Breast epithelium (tissue), 4 donors: ENCODE data around the gene CALML3. TPM values are rescaled to one million over a fixed set of nuclear protein-coding genes. Genes with fewer than 3 reads are reported as not detected.

Experiments
- DNase-seq, 2 donors: peaks; one replicate each; pipeline ENCODE4 v3.0.0-alpha.2; 2019; ENCODE audit warnings: low spot score in 2 of 2
- H3K27ac ChIP-seq, 2 donors: fragments of 200-600 bp; sonication (generic) in 1 of 2; one replicate each; pipeline ENCODE4 v1.5.1; 2016 to 2019; ENCODE audit warnings: mild to moderate bottlenecking in 1 of 2
- H3K27me3 ChIP-seq, 2 donors: fragments of 200-600 bp; sonication (generic) in 1 of 2; one replicate each; pipeline versions ENCODE4 v1.5.1 to v1.6.0; 2017 to 2019; ENCODE audit warnings: control low read depth in 1 of 2, mild to moderate bottlenecking in 1 of 2
- H3K36me3 ChIP-seq: fragments of 200-600 bp; one replicate; pipeline ENCODE4 v1.5.1; 2019
- H3K4me1 ChIP-seq, 2 donors: fragments of 200-600 bp; sonication (generic); one replicate each; pipeline ENCODE4 v1.5.1; 2016 to 2019; ENCODE audit warnings: control low read depth in 1 of 2
- H3K4me3 ChIP-seq, 3 donors: fragments of 200-600 bp; sonication (generic); 1 replicate in 2 of 3; 2 replicates in 1 of 3; pipeline ENCODE4 v1.5.1; 2016 to 2019; ENCODE audit warnings: mild to moderate bottlenecking in 3 of 3, moderate library complexity in 2 of 3
- H3K9me3 ChIP-seq, 2 donors: fragments of 200-600 bp; sonication (generic) in 1 of 2; one replicate each; pipeline ENCODE4 v1.5.1; 2016 to 2019; ENCODE audit warnings: control low read depth in 1 of 2
- POLR2A ChIP-seq: fragments of 450-650 bp; IDR thresholded peaks from one replicate; pipeline ENCODE4 v1.6.1; 2016; ENCODE audit warnings: antibody characterized with exemption, mild to moderate bottlenecking, moderate library complexity
- POLR2AphosphoS5 ChIP-seq, 3 donors: sonication (generic); formaldehyde crosslinking; IDR thresholded peaks; one replicate each; pipeline ENCODE4 v1.6.1; 2017; ENCODE audit warnings: antibody characterized with exemption in 3 of 3
- intact Hi-C: fragments of 100-400 bp; cut with DNase I; formaldehyde crosslinking; loops from one replicate; pipeline ENCODE4 v1.15.1; 2023; ENCODE audit warnings: low total_unique reads
- total RNA-seq, 3 donors: library from RNA; depleted of rRNA; stranded (reverse); fragments of >200 nt; gene quantifications; one replicate each; pipeline ENCODE4 v1.1.0, GENCODE V29; 2016
- TF ChIP-seq, protein P1 (sequence below), 3 donors: fragments of 450-650 bp; IDR thresholded peaks; one replicate each; pipeline ENCODE4 v1.5.1; 2016 to 2017; ENCODE audit warnings: antibody characterized with exemption in 3 of 3, mild to moderate bottlenecking in 3 of 3, moderate library complexity in 3 of 3

CALML3 gene
- total RNA-seq, 3 donors from 2014 or later, result 3.6 to 13.5 TPM; not detected in 1

DNA sequence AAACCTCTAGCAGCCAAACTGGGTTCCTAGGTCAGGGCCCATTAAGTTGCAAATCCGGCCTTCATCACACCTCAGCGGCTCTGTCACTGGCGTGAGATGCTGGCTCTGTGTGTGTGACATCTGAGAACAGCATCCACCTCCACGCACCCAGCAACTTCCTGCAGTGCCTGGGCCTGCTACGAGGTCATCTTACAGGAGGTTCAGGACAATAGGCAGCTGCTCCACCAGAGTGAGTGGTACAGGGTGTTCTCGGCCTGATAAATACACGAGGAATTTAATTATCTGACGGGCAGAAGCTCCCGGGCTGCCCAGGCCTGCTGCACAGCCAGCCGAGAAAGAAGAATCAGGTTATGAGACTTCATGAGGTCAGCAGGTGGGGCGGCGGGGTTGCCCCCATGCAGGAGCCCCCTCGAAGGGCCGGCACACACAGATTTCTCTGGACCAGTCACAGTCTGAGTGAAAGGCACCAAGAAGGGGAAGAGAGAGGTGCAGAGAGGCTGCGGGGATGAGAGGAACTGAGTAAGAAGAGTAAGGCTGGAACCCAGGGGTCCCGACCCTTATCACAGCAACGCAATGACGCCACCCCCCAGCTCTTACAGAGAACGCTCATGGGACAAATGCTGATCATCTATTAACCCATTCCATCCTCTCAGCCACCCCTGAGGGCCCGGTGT is 49.3 kb downstream of the CALML3 start:
- no peaks in the 10 kb centered on the region for H3K36me3 ChIP-seq
- TF ChIP-seq, protein P1, sequence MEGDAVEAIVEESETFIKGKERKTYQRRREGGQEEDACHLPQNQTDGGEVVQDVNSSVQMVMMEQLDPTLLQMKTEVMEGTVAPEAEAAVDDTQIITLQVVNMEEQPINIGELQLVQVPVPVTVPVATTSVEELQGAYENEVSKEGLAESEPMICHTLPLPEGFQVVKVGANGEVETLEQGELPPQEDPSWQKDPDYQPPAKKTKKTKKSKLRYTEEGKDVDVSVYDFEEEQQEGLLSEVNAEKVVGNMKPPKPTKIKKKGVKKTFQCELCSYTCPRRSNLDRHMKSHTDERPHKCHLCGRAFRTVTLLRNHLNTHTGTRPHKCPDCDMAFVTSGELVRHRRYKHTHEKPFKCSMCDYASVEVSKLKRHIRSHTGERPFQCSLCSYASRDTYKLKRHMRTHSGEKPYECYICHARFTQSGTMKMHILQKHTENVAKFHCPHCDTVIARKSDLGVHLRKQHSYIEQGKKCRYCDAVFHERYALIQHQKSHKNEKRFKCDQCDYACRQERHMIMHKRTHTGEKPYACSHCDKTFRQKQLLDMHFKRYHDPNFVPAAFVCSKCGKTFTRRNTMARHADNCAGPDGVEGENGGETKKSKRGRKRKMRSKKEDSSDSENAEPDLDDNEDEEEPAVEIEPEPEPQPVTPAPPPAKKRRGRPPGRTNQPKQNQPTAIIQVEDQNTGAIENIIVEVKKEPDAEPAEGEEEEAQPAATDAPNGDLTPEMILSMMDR (IDR thresholded peaks at IDR 0.05), result no peak
- TF ChIP-seq POLR2AphosphoS5 (IDR thresholded peaks at IDR 0.05) (no peak), POLR2A (no peak)
- no peak for DNase-seq
- H3K9me3 ChIP-seq, result no peaks in the 10 kb centered on the region
- no peak overlapping the region for H3K4me3 ChIP-seq
- no peaks in the 10 kb centered on the region for H3K4me1 ChIP-seq
- H3K27me3 ChIP-seq, result no peaks in the 10 kb centered on the region
- intact Hi-C loops, result no loop called here
- no peak overlapping the region for H3K27ac ChIP-seq

DNA sequence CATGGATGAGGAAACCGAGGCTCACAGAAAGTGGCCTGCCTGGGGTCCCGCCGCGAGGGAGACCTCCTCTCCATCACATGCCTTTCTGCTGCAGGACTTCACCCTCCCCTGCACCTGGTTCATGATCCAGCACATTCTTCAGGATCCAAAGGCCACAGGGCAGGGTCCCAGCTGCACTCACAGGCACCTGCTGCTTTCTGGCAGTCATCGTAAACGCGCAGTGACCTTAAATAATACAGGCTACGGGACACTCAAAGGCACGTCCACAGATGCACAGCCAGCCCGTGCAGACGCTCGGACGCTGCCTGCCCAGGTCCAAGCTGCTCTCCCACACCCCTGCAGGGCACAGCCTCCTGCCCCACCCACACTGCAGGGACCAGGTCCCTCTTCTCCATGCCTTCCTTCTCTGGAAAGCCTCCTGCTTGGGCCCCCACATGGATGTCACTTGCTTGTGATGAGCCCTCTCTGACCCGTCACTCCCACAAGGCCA is 49.9 kb downstream of the CALML3 start:
- Histone ChIP-seq H3K4me1 (peaks cover 0 to 3% of the 10 kb centered on the region in 2 donors), H3K4me3 (no peak overlapping the region), H3K36me3 (no peaks in the 10 kb centered on the region), H3K27ac (no peak overlapping the region), H3K9me3 (no peaks in the 10 kb centered on the region), H3K27me3 (no peaks in the 10 kb centered on the region)
- TF ChIP-seq, protein P1 (IDR thresholded peaks at IDR 0.05), result no peak
- TF ChIP-seq POLR2AphosphoS5 (IDR thresholded peaks at IDR 0.05), result no peak
- TF ChIP-seq POLR2A, result no peak
- no peak for DNase-seq
- intact Hi-C loops, result no loop called here

DNA sequence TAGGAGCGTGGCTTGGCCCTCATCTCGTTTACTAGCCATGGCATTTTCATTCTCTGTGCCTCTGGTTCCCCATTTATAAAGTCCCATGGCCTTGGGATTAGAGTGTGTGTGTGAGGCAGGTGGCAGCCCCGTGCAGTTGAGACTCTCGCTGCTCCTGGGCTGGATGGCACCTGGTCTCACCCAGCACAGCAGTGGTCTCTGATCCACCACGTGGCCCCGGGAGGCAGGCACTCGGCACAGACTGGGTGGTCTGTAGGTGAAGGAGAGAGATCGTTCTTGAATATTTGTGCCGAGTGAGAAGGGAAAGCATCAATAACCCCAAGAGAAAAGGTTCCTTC is 50.4 kb downstream of the CALML3 start:
- TF ChIP-seq, protein P1 (IDR thresholded peaks at IDR 0.05), result no peak
- TF ChIP-seq POLR2AphosphoS5 (IDR thresholded peaks at IDR 0.05), result no peak
- TF ChIP-seq POLR2A, result no peak
- H3K27ac ChIP-seq, result peak overlapping the region in 1 of 2 donors; percentile 17
- intact Hi-C loops, result no loop called here
- H3K9me3 ChIP-seq, result no peaks in the 10 kb centered on the region
- no peak overlapping the region for H3K4me3 ChIP-seq
- H3K36me3 ChIP-seq, result no peaks in the 10 kb centered on the region
- H3K4me1 ChIP-seq, result peaks cover 0 to 3% of the 10 kb centered on the region in 2 donors
- H3K27me3 ChIP-seq, result no peaks in the 10 kb centered on the region
- DNase-seq, result no peak

DNA sequence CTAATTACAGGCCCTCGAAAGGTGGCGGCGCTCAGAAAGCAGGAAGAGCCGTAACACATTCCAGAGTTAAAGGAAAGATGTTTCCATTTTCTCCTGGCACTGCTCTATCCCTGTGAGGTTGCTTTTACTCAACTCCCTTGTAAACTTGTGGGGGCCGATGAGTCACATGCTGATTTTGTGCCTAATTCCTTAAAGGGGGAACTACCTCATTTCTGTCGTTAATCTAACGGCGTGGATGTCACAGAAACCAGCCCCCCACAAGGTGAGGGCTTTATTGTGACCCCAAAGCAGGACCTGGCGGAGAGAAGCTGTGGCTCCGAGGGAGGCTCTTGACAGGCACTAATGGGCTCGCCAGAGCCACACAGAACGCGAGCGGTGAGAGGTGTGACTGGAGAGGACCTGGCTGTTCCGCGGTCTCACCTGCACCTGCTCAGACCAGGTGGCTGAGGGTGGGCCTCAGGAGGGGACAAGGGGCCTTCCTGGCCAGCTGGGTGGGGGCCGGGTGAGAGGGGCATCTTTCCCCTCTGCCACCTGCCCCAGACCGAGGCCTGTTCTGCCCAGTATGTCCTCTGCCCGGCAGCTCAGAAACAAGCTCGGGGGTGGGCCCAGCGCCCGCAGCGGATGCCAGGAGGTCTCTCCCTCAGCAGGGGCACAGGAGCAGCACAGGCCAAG is 50.9 kb downstream of the CALML3 start:
- intact Hi-C loops, result no loop called here
- TF ChIP-seq POLR2AphosphoS5 (IDR thresholded peaks at IDR 0.05), result no peak
- TF ChIP-seq, protein P1 (IDR thresholded peaks at IDR 0.05), result no peak
- no peak for TF ChIP-seq POLR2A

DNA sequence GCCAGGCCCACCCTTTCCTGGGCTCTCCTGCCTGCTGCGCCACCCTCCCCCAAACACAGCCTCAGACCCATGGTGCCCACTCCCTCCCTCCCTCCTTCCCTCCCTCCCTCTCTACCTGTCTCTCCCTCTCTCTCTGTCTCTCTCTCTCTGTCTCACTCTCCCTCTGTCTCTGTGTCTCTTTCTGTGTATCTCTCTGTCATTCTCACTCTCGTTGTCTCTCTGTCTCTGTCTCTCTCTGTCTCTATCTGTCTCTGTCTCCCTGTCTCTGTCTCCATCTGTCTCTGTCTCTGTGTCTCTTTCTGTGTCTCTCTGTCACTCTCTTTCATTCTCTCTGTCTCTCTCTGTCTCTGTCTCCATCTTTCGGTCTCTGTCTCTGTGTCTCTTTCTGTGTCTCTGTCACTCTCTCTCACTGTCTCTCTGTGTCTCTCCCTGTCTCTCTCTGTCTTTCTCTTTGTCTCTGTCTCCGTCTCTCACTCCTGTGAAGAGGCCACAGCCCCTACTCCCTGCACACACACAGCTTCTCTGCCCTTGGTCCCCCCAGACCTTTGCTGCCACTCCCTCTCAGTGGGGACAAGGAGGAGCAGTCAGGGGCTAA is 51.5 kb downstream of the CALML3 start:
- H3K9me3 ChIP-seq, result peaks cover 3 to 5% of the 10 kb centered on the region in 2 donors
- H3K36me3 ChIP-seq, result no peaks in the 10 kb centered on the region
- peak overlapping the region in 1 of 2 donors; percentile 17 for H3K27ac ChIP-seq
- intact Hi-C loops, result no loop called here
- H3K4me3 ChIP-seq, result no peak overlapping the region
- peaks cover 0 to 3% of the 10 kb centered on the region in 2 donors for H3K4me1 ChIP-seq
- no peaks in the 10 kb centered on the region for H3K27me3 ChIP-seq
- no peak for DNase-seq
- TF ChIP-seq, protein P1 (IDR thresholded peaks at IDR 0.05), result no peak
- TF ChIP-seq POLR2A, result no peak
- TF ChIP-seq POLR2AphosphoS5 (IDR thresholded peaks at IDR 0.05), result no peak

More for the DNA sequence above, 50.9 kb downstream of the CALML3 start:
- Histone ChIP-seq H3K27me3 (no peaks in the 10 kb centered on the region), H3K36me3 (no peaks in the 10 kb centered on the region), H3K27ac (peak overlapping the region; percentile 17 to 55), H3K9me3 (peaks cover 0 to under 1% of the 10 kb centered on the region in 2 donors), H3K4me3 (peak overlapping the region in 1 of 3 donors; percentile 15), H3K4me1 (peaks cover 0 to 3% of the 10 kb centered on the region in 2 donors)
- no peak for DNase-seq
